GM19467 (cell line): ENCODE results near the gene KIAA0825.
"Not testable (repeated sequence)": the region's sequence is repeated elsewhere in the genome, so short reads cannot be mapped to it uniquely, and the experiment has no call there.

Experiments used
- ATAC-seq: cut with Tn5 transposase; IDR thresholded peaks from one replicate; pipeline ENCODE4 v1.9.1; 2021; ENCODE audit warnings: mild to moderate bottlenecking, moderate library complexity; ENCODE audit not compliant: unreplicated experiment

Gene KIAA0825

DNA sequence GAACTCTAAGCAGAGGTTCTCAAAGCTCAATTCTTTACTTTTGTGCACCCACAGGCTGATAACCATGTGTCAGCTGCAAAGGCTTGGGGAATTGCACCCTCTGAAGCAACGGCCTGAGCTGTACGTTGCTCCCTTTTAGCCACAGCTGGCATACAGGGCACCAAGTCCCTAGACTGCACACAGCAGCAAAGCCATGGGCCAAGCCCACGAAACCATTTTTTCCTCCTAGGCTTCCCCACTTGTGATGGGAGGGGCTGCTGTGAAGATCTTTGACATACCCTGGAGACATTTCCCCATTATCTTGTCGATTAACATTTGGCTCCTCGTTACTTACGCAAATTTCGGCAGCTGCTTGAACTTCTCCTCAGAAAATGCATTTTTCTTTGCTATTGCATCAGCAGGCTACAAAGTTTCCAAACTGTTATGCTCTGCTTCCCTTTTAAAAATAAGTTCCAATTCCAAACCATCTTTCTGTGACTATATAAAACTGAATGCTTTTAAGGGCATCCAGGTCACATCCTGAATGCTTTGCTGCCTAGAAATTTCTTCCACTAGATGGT lies 23.0 kb downstream of the KIAA0825 start:
- ATAC-seq: no peak

GRCh38 chr5:94577466-94578245 lies 40.7 kb downstream of the KIAA0825 start:
- peak; percentile 83 for ATAC-seq

DNA sequence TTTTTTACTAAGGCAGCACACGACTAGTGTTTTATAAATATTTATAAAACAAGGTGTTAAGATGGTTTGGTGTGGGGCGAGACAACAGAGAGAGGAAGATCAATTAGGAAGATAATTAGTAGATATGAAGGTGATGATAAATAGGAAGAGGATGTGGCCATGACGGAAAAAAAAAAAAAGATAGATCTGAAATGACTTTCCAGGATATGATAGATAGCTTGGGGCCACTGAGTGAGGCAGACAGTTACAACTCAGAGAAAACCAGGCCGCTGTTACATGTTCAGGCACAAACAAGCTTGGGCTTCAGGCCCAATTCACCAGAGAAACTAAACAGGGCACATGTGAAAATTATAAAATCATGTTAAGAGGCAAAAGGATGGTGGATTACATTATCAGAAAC lies 43.2 kb downstream of the KIAA0825 start:
- no peak for ATAC-seq

- not testable (repeated sequence) for ATAC-seq
Observed at GRCh38 chr5:94573349-94573748, 45.1 kb downstream of the KIAA0825 start.

GRCh38 chr5:94571415-94571814 lies 47.0 kb downstream of the KIAA0825 start:
- ATAC-seq: no peak

DNA sequence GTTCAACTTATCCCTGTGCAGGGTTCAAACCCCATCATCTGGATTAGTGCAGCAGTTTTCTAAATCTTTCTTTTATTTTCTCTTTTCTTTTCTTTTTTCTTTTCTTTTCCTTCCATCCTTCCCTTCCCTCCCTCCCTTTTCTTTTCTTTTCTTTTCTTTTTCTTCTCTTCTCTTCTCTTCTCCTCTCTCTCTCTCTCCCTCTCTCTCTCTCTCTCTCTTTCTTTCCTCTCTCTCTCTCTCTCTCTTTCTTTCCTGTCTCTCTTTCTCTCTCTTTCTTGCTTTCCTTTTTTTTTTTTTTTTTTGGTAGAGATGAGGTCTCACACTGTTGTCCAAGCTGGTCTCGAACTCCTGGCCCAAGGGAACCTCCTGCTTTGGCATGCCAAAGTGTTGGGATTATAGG lies 53.6 kb downstream of the KIAA0825 start:
- no peak for ATAC-seq

DNA sequence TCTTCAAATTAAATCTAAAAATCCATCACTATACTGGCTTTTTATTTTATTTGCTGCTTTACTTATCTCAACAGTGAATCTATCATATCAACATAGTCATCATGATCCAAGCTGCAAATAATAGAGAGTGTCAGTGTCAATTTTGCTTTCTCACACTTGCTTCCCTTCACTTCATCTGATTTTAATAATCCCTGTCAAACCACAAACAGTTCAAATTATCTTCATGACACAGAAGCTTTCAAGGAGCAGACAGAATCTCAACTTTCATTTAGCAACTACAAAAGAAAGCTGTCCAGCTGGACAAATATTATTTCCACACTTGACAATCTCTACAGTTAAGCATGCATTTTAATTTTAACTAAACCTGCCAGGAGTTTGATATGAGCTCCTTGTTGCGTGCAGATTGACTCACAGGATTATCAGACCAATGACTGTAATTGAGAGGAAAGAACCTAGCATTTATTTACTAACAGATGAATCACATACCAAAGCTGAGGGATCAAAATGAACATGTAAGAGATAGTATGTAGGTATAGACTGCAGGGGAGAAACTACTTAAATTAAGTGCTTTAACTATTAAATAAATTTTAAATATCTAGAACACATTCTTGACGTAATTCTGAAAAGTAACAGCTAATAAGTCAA lies 56.0 kb downstream of the KIAA0825 start:
- no peak for ATAC-seq

DNA sequence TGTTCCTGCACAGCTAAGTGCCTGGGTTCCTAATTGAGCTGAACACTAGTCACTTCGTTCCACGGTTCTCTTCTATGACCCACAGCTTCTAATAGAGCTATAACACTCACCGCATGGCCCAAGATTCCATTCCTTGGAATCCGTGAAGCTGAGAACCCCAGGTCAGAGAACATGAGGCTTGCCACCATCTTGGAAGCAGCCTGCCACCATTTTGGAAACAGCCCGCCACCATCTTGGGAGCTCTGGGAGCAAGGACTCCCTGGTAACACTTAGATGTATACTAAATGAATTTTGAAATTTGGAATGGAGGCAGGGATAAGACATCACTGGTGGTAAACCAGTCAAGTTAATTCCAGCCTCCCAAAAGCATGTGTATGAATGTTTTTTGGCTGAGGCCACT lies 60.4 kb downstream of the KIAA0825 start:
- no peak for ATAC-seq

GRCh38 chr5:94551858-94552257 lies 66.5 kb downstream of the KIAA0825 start:
- ATAC-seq: no peak

GRCh38 chr5:94545870-94546625 lies 72.4 kb downstream of the KIAA0825 start:
- ATAC-seq: no peak

DNA sequence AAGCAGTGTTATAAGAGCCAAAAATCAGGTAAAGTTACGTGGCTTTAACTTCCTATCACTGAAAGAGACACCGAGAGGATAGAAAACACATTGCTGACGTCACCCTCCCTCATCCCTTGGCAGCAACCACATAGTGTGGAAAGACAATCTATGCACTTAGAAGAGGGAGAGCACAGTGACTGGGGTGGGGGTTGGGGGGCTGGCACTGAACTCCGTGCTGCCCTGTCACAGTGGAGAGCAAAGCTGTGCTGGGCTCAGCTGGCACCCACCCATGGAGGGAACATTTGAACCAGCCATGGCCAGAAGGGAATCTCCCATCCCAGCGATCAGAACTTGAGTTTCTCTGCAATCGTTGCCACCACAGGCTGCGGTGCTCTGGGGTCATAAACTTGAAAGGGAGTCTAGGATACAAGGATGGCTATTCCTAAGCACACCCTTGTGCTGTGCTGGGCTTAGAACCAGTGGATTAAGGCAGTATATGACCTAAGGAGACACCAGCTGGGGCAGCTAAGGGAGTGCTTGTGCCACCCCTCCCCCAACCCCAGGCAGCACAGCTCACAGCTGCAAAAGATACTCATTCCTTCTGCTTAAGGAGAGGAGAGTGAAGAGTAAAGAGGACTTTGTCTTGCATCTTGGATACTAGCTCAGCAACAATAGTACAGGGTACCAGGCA lies 73.4 kb downstream of the KIAA0825 start:
- no peak for ATAC-seq

- ATAC-seq: no peak
Observed at GRCh38 chr5:94544031-94544650, 74.3 kb downstream of the KIAA0825 start.

GRCh38 chr5:94540856-94541494 lies 77.4 kb downstream of the KIAA0825 start:
- no peak for ATAC-seq

DNA sequence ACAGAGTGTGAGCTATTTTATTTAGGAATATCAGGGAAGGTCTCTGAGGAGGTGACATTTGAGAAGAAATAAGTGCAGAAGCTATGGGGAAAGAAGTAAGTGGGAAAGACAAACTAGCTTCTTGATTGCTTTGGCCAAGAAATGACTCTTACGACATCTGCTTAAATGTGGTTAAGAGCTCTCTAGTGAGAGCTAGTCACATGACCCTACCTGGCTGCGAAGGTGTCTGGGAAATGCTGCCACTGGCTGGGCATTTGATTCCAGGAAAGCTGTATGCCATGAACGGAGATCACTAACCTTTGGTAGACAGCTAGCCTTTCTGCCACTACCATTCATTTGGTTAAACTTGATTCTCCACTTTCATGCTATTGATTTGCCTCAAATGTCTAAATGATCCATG lies 80.1 kb downstream of the KIAA0825 start:
- no peak for ATAC-seq

- ATAC-seq: no peak
Observed at GRCh38 chr5:94526706-94527105, 91.7 kb downstream of the KIAA0825 start.

DNA sequence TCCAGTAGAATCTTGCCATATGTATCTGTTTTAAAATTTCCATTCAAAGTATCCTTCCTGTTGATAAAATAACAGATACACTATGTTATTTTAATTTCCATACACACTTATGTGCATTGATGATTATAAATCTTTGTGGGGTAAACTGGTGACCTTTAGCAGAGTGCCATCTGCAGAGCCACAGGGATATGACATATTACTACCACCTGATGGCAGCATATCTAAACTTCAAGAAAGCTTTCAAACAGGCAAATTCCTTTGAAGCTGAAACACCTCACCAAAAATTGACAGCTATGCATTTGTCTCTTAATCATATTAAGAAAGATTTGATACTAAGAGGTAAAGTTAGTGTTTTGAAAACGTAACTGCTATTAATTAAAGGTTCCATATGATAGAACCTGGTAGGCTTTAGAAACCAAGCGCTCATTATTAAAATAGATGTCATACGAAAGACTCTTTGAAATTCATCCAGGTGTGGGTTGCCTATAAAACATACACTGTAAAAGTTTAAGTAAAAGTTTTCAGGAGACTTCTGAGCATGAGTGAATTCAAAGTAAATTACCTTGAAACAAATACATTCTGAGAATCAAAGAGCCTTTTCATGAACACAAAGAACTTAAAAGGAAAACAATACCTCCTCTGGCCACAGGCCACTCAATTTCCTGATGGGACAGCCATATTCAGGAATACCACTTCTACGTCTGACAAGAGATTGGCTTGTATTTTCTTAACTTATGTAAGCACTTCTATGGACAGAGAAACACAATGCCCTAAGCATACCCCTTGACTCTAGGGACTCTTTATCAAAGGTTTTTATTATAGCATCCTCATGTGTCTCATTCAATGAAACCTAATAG lies 93.3 kb downstream of the KIAA0825 start:
- ATAC-seq: peak; percentile 85

DNA sequence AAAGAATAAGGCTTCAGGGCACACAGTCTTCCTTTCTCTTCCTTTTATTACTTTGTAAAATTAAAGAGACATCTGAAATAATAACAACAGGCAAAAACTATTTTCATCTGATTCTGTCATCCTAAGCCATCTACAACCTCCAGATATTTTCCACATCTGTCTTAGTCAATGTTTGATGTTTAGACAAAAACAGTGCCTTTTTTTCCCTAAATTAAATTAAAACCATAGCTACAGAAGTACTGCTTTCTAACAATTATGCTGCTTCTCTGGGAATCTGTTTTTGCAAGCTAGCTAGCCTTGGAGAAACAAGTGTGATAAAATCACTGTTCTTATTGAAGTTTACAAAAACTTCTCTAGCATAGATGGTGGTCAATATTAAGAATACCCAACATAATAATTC lies 95.4 kb downstream of the KIAA0825 start:
- no peak for ATAC-seq

DNA sequence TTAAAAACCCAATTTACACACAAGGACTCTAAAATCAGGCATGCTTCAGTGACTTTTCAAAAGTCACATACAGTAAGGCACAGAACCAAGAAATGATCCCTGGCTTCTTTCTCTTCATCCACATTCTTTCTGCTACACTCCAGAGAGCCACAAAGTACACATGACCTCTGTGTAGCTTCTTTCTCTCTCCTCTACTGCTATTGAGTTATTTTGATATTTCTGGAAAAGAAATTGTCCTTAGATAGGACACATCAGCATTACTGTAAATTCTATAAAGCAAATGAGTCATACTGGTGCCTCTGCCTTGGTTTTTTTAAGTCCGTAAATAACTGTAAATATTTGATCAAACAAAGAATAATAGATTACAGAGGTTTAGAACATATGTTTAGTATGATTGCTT lies 96.3 kb downstream of the KIAA0825 start:
- no peak for ATAC-seq
